ENCODE measurements around the gene SMIM5. TPM values are rescaled to one million over a fixed set of nuclear protein-coding genes. Genes with fewer than 3 reads are reported as not detected.
A peak's percentile ranks its signal among the peaks of the same experiment; 100 is the strongest.
"Not testable (repeated sequence)": the region's sequence is repeated elsewhere in the genome, so short reads cannot be mapped to it uniquely, and the experiment has no call there.

The SMIM5 gene, protein sequence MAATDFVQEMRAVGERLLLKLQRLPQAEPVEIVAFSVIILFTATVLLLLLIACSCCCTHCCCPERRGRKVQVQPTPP
- 0.14 and 0.38 TPM in 2 replicates for total RNA-seq

DNA sequence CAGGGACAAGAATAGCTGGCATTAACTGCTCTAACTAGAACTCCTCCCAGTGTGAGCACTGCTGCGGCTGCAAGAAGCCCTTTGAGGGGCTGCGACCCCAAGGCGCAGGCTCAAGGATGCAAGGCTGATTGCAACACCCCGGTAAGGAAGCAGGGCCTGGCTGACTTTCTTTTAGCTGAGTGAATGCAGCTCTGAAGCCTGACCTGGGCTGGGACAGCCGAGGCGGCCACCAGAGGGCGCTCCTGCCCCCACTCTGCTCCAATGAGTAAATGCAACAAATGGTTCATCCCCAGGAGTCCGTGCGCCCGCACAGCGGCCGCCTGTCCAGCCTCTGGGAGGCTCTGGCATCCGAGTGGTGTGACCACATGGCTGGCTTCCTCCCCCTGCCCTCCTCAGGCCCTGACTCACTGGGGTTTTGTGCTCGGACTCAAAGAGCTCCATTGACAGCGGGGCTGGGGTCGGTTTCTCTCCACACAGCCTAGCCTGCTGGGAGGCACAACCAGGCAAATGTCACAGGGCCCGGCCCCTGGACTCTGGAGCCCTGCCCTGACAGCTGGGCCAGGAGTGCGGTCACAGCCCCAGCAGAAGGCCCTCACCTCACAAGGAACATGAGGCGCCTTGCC, at the start of gene SMIM5:
SMIM5 (plus strand) TSS at position 572 of the 623 bp plus-strand sequence. CDS start 6,768 bp downstream, outside the sequence.
- intact Hi-C loops (cut with micrococcal nuclease), result loop anchor here (1.0 kb wide), 1 partner anchor 117 kb away; no protein-coding TSS in a partner anchor
- DNase-seq, result peak; percentile 95
- no peaks in the 10 kb centered on the region for H3K27me3 Mint-ChIP-seq
- H3K4me1 Mint-ChIP-seq, result peaks cover 2% of the 10 kb centered on the region
- H3K4me3 Mint-ChIP-seq, result no peak within 1 kb of the TSS
- H3K36me3 Mint-ChIP-seq (ENCODE audit: low read depth), result no peaks in the 10 kb centered on the region
- H3K27ac Mint-ChIP-seq, result no peak within 1 kb of the TSS
- no peaks in the 10 kb centered on the region for H3K9me3 Mint-ChIP-seq

DNA sequence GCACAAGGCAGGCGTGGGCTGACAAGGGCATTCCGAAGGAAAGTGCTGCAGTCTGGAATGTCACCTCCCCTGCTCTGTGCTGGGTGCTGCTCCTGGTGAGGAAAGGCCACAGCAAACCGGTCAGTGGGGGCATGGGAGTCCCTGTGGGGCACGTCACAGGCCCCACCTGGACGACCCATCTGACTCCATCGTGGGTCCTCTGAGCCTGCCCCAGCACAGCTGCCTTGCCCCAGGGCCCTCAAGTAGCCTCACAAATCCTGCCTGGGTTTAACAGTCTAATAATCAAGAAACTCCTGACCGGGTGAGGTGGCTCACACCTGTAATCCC, 48.4 kb upstream of the SMIM5 start:
- Mint-ChIP-seq H3K4me1 (peaks cover 12% of the 10 kb centered on the region), H3K4me3 (no peak overlapping the region), H3K27ac (no peak overlapping the region), H3K36me3 (ENCODE audit: low read depth) (no peaks in the 10 kb centered on the region), H3K9me3 (peaks cover 4% of the 10 kb centered on the region), H3K27me3 (peaks cover 32% of the 10 kb centered on the region)
- intact Hi-C loops (cut with micrococcal nuclease), result loop anchor here (5.0 kb wide), 1 partner anchor 403 kb away; the partner anchor contains the start of gene SUMO2
- no peak for DNase-seq

DNA sequence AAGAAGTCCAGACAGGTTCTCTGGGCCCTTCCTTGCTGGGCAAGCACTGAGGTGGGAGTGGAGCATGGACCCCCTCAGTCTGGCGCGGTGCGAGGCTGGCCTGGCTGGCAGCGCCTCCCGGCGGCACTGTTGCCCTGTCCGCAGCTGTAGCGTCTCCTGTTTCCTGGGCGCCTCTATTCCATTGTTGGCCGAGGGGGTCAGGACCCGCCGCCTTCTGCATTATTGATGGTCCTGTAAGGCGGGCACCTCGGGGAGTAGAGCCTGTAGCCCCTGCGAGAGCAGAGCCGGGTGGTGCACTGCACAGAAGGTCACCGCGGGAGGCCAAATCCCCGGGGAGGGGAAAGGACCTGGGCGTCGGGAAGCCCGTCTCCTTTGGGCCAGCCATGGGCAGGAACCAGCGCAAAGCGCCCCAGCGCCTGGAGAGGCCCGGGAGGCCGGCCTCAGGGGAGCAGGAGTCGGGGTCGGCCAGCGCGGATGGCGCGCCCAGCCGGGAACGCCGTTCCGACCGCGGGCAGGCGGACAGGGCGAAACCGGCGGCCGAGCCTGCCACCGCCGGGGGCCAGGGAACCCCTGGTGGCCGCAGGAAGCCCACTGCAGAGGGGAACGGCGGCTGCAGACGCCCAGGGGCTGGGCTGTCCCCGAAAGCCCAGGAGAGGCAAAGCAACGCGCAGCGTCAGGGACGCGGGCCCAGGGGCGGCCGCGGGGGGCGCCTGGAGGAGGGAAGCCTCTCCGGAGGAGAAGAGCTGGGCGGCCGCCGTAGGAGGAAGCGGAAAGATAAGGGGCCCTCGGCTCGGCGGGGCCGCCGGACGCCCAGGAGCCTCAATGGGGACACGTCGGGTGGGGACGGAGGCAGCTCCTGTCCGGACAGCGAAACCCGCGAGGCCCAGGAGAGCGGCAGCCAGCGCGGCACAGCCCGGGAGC, 45.3 kb upstream of the SMIM5 start, which contains the start of gene MYO15B:
MYO15B (plus strand) TSS at position 126 of the 921 bp plus-strand sequence; CDS start at position 384, 258 bp downstream.
- Mint-ChIP-seq H3K27ac (peak within 1 kb of the TSS; percentile 76), H3K4me3 (peak within 1 kb of the TSS; percentile 67), H3K36me3 (ENCODE audit: low read depth) (no peaks in the 10 kb centered on the region), H3K9me3 (no peaks in the 10 kb centered on the region), H3K27me3 (peaks cover 29% of the 10 kb centered on the region), H3K4me1 (peaks cover 3% of the 10 kb centered on the region)
- intact Hi-C loops (cut with micrococcal nuclease), result loop anchor here (2.0 to 5.0 kb wide), 3 partner anchors 71 to 406 kb away; partner anchors contain the start of genes RECQL5, SAP30BP, SUMO2 and TSEN54
- DNase-seq, result peak; percentile 88

- Mint-ChIP-seq H3K27ac (no peak overlapping the region), H3K4me1 (peaks cover 2% of the 10 kb centered on the region), H3K9me3 (no peaks in the 10 kb centered on the region), H3K4me3 (peak overlapping the region; percentile 67), H3K27me3 (peaks cover 28% of the 10 kb centered on the region), H3K36me3 (ENCODE audit: low read depth) (no peaks in the 10 kb centered on the region)
- intact Hi-C loops (cut with micrococcal nuclease), result loop anchor here (1.0 to 5.0 kb wide), 4 partner anchors 72 to 406 kb away; partner anchors contain the start of genes RECQL5, SAP30BP, SUMO2 and TSEN54
- no peak for DNase-seq
Measured at GRCh38 chr17:75588596-75589011, 44.6 kb upstream of the SMIM5 start.

DNA sequence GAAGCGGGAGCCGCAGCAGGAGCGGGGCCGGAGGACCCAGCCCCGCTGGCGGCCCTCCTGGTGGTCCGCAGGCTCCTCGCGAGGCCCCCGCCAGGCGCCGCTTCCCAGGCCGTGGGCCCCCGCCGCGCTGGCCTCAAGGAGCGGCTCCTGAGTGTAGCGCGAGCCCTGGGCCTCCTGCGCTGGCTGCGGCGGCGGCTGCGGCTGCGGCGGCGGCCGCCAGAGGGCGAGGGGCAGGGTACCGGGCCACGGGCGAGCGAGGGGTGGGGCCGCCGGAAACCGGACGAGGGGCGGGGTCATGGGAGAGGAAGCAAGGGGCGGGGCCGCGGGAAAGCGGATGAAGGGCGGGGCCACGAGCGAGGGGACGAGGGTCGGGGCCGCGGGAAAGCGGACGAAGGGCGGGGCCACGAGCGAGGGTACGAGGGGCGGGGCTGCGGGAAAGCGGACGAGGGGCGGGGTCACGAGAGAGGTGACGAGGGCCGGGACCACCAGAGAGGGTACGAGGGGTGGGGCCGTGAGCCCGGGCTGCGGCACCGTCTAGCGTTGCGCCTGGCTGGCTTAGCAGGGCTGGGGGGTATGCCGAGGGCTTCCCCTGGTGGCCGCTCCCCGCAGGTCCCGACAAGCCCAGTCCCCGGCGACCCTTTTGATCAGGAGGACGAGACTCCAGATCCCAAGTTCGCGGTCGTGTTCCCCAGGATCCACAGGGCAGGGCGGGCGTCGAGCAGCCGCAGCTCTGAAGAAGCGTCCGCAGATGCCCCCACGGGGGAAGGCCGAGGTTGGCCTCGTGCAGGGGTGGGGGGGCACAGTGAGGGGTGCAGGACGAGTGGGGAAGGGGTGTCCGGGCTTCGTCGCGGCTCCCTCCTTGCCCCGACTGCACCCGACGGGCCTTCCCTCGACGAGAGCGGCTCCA, 44.0 kb upstream of the SMIM5 start:
- H3K9me3 Mint-ChIP-seq, result no peaks in the 10 kb centered on the region
- peaks cover 27% of the 10 kb centered on the region for H3K27me3 Mint-ChIP-seq
- H3K4me1 Mint-ChIP-seq, result peaks cover 2% of the 10 kb centered on the region
- no peaks in the 10 kb centered on the region for H3K36me3 Mint-ChIP-seq (ENCODE audit: low read depth)
- peak overlapping the region; percentile 80 for H3K4me3 Mint-ChIP-seq
- DNase-seq, result peak; percentile 97
- H3K27ac Mint-ChIP-seq, result peak overlapping the region; percentile 66
- intact Hi-C loops (cut with micrococcal nuclease), result loop anchor here (1.0 to 5.0 kb wide), 4 partner anchors 72 to 407 kb away; partner anchors contain the start of genes RECQL5, SAP30BP, SUMO2 and TSEN54

- Mint-ChIP-seq H3K27ac (no peak overlapping the region), H3K4me3 (no peak overlapping the region), H3K4me1 (peaks cover 2% of the 10 kb centered on the region), H3K9me3 (no peaks in the 10 kb centered on the region), H3K36me3 (ENCODE audit: low read depth) (no peaks in the 10 kb centered on the region), H3K27me3 (peaks cover 22% of the 10 kb centered on the region)
- intact Hi-C loops (cut with micrococcal nuclease), result loop anchor here (1.0 to 5.0 kb wide), 4 partner anchors 73 to 408 kb away; partner anchors contain the start of genes RECQL5, SAP30BP, SUMO2 and TSEN54
- DNase-seq, result no peak
Measured at GRCh38 chr17:75589919-75590303, 43.3 kb upstream of the SMIM5 start.

- DNase-seq, result peak; percentile 62
- Mint-ChIP-seq H3K4me1 (peaks cover 2% of the 10 kb centered on the region), H3K27me3 (peaks cover 19% of the 10 kb centered on the region), H3K4me3 (no peak overlapping the region), H3K9me3 (no peaks in the 10 kb centered on the region), H3K36me3 (ENCODE audit: low read depth) (no peaks in the 10 kb centered on the region), H3K27ac (no peak overlapping the region)
- intact Hi-C loops (cut with micrococcal nuclease), result no loop called here
Measured at GRCh38 chr17:75590314-75590761, 42.9 kb upstream of the SMIM5 start.

DNA sequence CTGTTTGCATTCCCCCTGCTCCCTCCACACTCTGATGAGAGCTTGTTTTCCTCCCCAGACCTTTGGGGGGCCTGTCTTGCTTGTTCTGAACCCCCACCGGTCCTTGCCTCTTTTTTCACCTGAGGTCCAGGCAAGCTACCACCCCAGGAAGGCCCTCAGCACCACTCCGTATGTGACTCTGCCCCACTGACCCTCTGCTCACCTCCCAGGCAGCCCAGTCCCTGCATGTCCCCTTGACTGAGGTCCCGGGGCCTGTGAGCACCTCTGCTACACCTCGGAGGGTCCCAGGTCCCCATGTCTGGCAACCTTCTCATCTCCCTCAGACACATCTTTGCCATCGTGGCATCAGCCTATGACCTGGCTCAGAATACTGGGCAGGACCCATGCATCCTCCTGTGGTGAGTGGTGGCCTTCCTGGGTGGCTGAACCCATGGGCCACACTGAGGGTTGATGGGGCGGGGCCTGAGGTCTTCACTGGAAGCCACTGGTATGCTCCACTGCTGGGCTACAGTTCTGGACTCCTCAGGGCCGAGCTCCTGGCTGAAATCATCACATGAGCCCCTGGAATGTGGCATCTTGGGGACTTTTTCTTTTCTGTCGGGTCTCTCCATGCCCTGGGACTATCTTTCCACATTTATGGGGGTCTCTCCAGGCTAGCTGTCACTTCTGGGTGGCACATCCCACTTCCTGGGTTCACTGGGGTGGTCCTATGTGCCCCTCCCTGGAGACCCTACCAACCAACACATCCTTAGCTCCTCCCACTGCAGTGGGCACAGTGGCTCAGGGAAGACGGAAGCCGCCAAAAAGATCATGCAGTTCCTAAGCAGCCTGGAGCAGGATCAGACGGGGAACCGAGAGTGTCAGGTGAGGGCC, 42.1 kb upstream of the SMIM5 start:
- Mint-ChIP-seq H3K27ac (peak overlapping the region; percentile 48), H3K4me3 (no peak overlapping the region), H3K27me3 (peaks cover 14% of the 10 kb centered on the region), H3K36me3 (ENCODE audit: low read depth) (no peaks in the 10 kb centered on the region), H3K4me1 (peaks cover 2% of the 10 kb centered on the region), H3K9me3 (no peaks in the 10 kb centered on the region)
- DNase-seq, result no peak
- intact Hi-C loops (cut with micrococcal nuclease), result no loop called here

GRCh38 chr17:75591722-75592302, 41.4 kb upstream of the SMIM5 start:
- no peaks in the 10 kb centered on the region for H3K36me3 Mint-ChIP-seq (ENCODE audit: low read depth)
- peaks cover 9% of the 10 kb centered on the region for H3K27me3 Mint-ChIP-seq
- H3K4me3 Mint-ChIP-seq, result no peak overlapping the region
- intact Hi-C loops (cut with micrococcal nuclease), result no loop called here
- no peaks in the 10 kb centered on the region for H3K9me3 Mint-ChIP-seq
- DNase-seq, result no peak
- no peak overlapping the region for H3K27ac Mint-ChIP-seq
- H3K4me1 Mint-ChIP-seq, result peaks cover 2% of the 10 kb centered on the region

- Mint-ChIP-seq H3K27me3 (peaks cover 2% of the 10 kb centered on the region), H3K36me3 (ENCODE audit: low read depth) (no peaks in the 10 kb centered on the region), H3K27ac (no peak overlapping the region), H3K4me3 (no peak overlapping the region), H3K4me1 (no peaks in the 10 kb centered on the region), H3K9me3 (no peaks in the 10 kb centered on the region)
- DNase-seq, result no peak
- intact Hi-C loops (cut with micrococcal nuclease), result no loop called here
Measured at GRCh38 chr17:75592348-75593020, 40.8 kb upstream of the SMIM5 start.

DNA sequence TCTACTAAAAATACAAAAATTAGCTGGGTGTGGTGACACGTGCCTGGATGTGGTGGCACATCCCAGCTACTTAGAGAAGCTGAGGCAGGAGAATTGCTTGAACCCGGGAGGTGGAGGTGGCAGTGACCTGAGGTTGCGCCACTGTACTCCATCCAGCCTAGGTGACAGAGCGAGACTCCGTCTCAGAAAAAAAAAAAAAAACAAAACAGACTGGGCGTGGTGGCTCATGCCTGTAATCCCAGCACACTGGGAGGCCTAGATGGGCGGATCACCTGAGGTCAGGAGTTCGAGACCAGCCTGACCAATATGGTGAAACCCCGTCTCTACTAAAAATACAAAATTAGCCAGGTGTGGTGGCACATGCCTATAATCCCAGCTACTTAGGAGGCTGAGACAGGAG, 39.8 kb upstream of the SMIM5 start:
- DNase-seq; H3K9me3 Mint-ChIP-seq; intact Hi-C loops (cut with micrococcal nuclease); H3K4me1 Mint-ChIP-seq; H3K27me3 Mint-ChIP-seq; H3K4me3 Mint-ChIP-seq; H3K36me3 Mint-ChIP-seq (ENCODE audit: low read depth); H3K27ac Mint-ChIP-seq: not testable (repeated sequence)
